ENCODE data around the gene CNGB1. TPM values are rescaled to one million over a fixed set of nuclear protein-coding genes. Genes with fewer than 3 reads are reported as not detected.
"Not testable (repeated sequence)": the region's sequence is repeated elsewhere in the genome, so short reads cannot be mapped to it uniquely, and the experiment has no call there.

The CNGB1 gene
- total RNA-seq, 1 donor: not detected

GRCh38 chr16:57855188-57855587 is 115.7 kb downstream of the CNGB1 start:
- no peak overlapping the region for H2AFZ ChIP-seq (ENCODE audit: low read length)
- H3K4me3 ChIP-seq (ENCODE audit: insufficient read depth, low read length): no peak overlapping the region
- no peaks in the 10 kb centered on the region for H3K79me2 ChIP-seq (ENCODE audit: insufficient read depth, low read length)
- no peaks in the 10 kb centered on the region for H3K36me3 ChIP-seq (ENCODE audit: insufficient read depth, low read length)
- DNase-seq (ENCODE audit: insufficient read length, low spot score, missing footprints): no peak
- H3K4me2 ChIP-seq (ENCODE audit: insufficient read depth, low read length): no peak overlapping the region
- no peak overlapping the region for H3K27ac ChIP-seq (ENCODE audit: low read depth, low read length)
- no peak for TF ChIP-seq CTCF (IDR thresholded peaks at IDR 0.05; ENCODE audit: extremely low read depth, low read depth, low read length)
- no peaks in the 10 kb centered on the region for H4K20me1 ChIP-seq (ENCODE audit: insufficient read depth, low read length)
- H3K27me3 ChIP-seq (ENCODE audit: insufficient read depth, low read length): peaks cover 3% of the 10 kb centered on the region
- no peaks in the 10 kb centered on the region for H3K9me3 ChIP-seq (ENCODE audit: low read depth, low read length)
- no peaks in the 10 kb centered on the region for H3K4me1 ChIP-seq (ENCODE audit: insufficient read depth, low read length)

GRCh38 chr16:57852189-57852588 is 118.7 kb downstream of the CNGB1 start:
- Histone ChIP-seq H3K9me3 (ENCODE audit: low read depth, low read length) (no peaks in the 10 kb centered on the region), H3K79me2 (ENCODE audit: insufficient read depth, low read length) (no peaks in the 10 kb centered on the region), H3K27ac (ENCODE audit: low read depth, low read length) (no peak overlapping the region), H2AFZ (ENCODE audit: low read length) (no peak overlapping the region), H3K4me1 (ENCODE audit: insufficient read depth, low read length) (no peaks in the 10 kb centered on the region), H3K27me3 (ENCODE audit: insufficient read depth, low read length) (no peaks in the 10 kb centered on the region), H3K36me3 (ENCODE audit: insufficient read depth, low read length) (no peaks in the 10 kb centered on the region), H3K4me2 (ENCODE audit: insufficient read depth, low read length) (no peak overlapping the region), H4K20me1 (ENCODE audit: insufficient read depth, low read length) (no peaks in the 10 kb centered on the region), H3K4me3 (ENCODE audit: insufficient read depth, low read length) (no peak overlapping the region)
- TF ChIP-seq CTCF (IDR thresholded peaks at IDR 0.05; ENCODE audit: extremely low read depth, low read depth, low read length): no peak
- DNase-seq (ENCODE audit: insufficient read length, low spot score, missing footprints): no peak

GRCh38 chr16:57848181-57848580 is 122.7 kb downstream of the CNGB1 start:
- Histone ChIP-seq H3K4me3 (ENCODE audit: insufficient read depth, low read length) (no peak overlapping the region), H4K20me1 (ENCODE audit: insufficient read depth, low read length) (no peaks in the 10 kb centered on the region), H3K79me2 (ENCODE audit: insufficient read depth, low read length) (no peaks in the 10 kb centered on the region), H3K27me3 (ENCODE audit: insufficient read depth, low read length) (peaks cover 17% of the 10 kb centered on the region), H3K9me3 (ENCODE audit: low read depth, low read length) (no peaks in the 10 kb centered on the region), H3K4me1 (ENCODE audit: insufficient read depth, low read length) (no peaks in the 10 kb centered on the region), H3K27ac (ENCODE audit: low read depth, low read length) (no peak overlapping the region), H2AFZ (ENCODE audit: low read length) (no peak overlapping the region), H3K4me2 (ENCODE audit: insufficient read depth, low read length) (no peak overlapping the region), H3K36me3 (ENCODE audit: insufficient read depth, low read length) (no peaks in the 10 kb centered on the region)
- no peak for DNase-seq (ENCODE audit: insufficient read length, low spot score, missing footprints)
- TF ChIP-seq CTCF (IDR thresholded peaks at IDR 0.05; ENCODE audit: extremely low read depth, low read depth, low read length): no peak

GRCh38 chr16:57846931-57847330 is 124.0 kb downstream of the CNGB1 start:
- H3K27ac ChIP-seq (ENCODE audit: low read depth, low read length); H3K9me3 ChIP-seq (ENCODE audit: low read depth, low read length); H2AFZ ChIP-seq (ENCODE audit: low read length); H3K36me3 ChIP-seq (ENCODE audit: insufficient read depth, low read length); H3K4me1 ChIP-seq (ENCODE audit: insufficient read depth, low read length); H4K20me1 ChIP-seq (ENCODE audit: insufficient read depth, low read length); H3K4me2 ChIP-seq (ENCODE audit: insufficient read depth, low read length); H3K4me3 ChIP-seq (ENCODE audit: insufficient read depth, low read length); H3K79me2 ChIP-seq (ENCODE audit: insufficient read depth, low read length); DNase-seq (ENCODE audit: insufficient read length, low spot score, missing footprints): not testable (repeated sequence)
- H3K27me3 ChIP-seq (ENCODE audit: insufficient read depth, low read length): peaks cover 17% of the 10 kb centered on the region
